Activated gamma-delta T cell (primary cell): ENCODE results near the gene SARDH.

Experiments used
- DNase-seq: peaks from one replicate; lab custom pipeline; 2025; lab: John Stamatoyannopoulos, UW

Gene SARDH

DNA sequence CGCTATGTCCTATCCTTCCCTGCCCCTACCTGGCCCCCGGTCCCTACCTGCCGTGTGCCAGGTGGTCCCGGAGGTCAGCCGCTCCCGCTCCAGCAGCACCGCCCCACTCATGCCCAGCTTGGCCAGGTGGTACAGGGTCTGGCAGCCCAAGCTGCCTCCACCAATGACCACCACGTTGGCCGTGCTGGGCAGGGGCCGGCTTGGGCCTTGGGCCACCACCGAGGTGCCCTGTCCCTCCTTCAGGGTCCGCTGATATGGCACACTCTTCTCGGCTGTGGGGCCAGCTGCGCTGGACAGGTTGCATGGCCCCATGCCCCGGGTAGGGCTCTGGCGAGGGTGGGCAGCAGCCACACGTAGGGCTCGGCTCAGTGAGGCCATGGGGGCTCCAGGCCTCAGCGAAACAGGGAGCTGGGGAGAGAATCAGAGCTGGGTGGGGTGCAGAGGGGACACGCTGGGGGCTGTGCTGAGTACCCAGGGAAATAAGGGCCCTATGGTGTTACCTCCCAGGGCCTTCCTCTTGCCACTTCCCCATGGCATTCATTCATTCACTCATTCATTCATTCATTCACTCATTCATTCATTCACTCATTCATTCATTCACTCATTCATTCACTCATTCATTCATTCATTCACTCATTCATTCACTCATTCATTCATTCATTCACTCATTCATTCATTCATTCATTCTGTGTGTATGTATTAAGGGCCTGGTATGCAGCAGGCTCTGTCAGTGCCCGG is 4.2 kb downstream of the SARDH start:
- no peak for DNase-seq

DNA sequence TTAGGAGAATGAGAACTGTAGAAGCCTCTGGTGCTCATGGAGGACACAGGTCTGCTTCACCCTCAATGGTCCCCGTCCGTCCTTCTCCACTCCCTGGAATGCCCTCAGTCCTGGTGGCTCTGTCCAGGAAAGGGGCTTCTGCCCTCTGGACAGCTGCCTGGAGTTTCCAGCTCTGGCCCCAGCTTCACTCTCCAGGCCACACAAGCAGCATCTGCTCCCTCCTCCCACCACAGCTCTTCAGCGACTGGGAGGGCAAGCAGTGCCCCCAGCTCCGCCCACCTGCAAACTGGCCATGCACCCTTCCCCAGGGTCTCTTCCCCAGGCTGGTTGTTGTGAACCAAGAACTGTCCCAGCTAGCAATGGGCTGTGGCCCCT is 4.7 kb downstream of the SARDH start:
- no peak for DNase-seq

DNA sequence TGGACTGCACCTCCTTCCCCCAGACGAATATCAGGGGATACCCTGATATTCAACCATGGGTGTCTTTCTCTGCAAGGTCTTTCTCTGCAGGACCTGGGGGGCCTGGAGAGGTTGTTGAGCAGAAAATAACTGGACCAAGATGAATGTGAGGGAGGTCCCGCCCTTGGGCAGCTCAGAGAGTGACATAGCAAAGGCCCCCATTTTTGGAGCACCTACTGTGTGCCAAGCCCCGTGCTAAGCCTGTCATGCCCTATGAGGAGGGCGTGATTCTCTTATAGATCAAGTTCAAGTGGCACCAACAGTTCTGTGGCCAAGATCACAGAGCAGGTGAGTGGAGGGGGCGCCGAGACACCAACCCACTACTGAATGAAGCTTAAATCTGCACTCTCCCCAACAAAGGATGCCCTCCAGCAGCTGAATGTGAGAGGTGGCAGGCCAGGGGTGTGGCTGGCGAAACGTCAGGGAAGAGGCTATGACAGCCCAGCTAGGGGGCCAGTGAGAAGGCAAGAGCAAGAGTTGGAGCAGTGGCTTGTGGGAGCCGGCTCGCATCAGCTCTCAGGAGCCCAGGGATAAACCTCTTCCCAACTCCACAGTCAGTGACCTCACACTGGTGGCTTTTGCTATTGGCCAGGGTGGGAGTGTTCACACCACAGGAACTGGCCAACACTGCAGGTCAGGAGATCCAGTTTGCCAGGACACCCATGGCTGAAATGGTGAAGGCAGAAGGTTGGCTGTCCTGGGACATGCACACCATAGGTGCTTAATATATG is 5.3 kb downstream of the SARDH start:
- no peak for DNase-seq

DNA sequence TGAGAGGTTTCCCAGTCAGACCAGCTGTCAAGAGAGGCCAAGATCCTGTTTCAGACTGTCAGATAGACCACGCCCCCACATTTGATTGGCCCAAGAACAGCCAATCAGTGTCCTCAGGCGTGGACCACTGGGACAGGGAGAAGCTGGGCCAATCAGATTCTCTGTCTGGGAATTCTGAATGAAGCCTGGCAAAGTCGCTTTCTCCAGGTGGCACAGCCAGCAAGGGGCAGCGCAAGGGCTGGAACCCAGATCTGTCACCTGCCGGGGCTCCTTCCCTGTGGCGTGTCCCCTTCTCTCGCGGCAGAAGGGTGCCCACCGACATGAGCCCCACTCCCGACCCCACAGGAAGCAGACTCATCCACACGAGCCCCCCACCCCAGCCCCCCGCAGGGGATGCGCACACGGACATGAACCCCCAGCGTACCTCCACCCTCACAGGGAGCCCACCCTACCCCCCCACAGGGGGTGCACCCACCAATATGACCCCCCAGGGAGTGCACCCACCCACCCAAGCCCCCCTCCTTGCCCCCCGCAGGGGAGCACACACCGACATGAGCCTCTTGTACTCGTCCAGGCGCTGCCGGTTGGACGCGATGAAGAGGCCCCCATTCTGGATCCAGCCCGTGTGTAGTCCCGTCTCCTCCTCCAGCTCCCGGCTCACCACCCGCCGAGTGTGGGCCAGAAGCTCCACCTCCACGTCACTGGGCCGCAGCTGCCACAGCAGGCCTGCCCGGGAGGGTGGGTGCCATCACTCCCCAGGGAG is 6.1 kb downstream of the SARDH start:
- no peak for DNase-seq

DNA sequence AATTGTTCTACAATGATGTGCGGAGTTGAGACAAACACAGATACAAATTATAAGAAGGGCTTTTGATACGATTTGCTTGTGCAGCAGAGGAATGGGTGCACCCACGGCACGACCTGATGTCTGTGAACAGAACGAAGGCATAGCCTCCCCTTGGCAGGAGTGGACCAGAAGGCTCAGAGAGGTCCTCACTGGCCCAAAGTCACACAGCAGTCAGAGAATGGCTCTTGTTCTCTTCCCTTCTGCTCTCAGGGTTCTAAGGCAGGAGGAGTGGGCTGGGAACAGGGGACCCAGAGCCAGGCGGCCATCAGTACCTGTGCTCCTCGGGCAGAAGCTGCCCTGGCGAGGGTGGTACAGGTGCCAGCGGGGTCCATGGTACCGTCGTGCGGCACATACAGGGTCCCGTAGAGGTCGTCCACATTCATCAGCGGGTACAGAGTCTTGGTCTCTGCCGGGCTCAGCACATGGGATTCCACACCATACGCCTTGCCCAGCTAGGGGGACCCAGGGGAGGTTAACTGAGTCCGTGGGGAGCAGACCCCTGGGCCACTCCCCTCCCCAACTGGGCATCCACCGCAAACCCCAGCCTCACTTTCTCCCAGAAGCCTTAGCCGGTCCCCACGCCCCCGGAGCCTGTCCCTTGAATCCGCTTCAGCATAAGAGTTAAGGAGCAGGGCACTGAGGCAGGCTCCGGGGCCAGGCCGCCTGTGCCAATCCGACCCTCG is 7.0 kb downstream of the SARDH start:
- no peak for DNase-seq

DNA sequence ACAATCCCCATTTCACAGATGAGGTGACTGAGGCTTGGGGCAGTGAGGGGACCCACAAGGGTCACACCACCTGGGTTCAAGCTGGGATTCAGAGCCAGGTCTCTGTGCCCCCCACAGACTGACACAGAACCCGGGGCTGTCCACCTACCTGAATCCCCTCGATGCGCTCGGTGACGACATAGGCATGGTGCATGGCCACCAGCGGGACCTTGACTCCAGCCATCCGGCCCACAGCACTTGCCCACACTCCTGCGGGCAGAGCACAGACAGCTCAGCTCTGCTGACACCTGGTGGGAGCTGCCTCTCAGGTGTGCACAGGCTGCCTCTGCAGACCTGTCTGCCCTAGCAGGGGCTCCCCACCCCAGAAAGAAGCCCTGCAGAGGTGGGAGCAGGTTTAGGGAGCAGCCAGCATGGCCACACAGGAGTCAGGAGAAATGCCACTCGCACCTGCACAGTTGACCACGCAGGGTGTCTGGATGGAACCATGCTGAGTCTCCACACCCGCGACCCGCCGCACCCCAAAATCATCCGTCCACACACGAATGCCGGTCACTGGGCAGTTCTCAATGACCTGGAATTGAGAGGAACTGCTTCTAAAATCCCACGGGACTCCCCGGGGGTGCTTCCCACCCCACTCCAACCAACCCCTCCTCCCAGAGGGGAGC is 8.4 kb downstream of the SARDH start:
- DNase-seq: no peak

DNA sequence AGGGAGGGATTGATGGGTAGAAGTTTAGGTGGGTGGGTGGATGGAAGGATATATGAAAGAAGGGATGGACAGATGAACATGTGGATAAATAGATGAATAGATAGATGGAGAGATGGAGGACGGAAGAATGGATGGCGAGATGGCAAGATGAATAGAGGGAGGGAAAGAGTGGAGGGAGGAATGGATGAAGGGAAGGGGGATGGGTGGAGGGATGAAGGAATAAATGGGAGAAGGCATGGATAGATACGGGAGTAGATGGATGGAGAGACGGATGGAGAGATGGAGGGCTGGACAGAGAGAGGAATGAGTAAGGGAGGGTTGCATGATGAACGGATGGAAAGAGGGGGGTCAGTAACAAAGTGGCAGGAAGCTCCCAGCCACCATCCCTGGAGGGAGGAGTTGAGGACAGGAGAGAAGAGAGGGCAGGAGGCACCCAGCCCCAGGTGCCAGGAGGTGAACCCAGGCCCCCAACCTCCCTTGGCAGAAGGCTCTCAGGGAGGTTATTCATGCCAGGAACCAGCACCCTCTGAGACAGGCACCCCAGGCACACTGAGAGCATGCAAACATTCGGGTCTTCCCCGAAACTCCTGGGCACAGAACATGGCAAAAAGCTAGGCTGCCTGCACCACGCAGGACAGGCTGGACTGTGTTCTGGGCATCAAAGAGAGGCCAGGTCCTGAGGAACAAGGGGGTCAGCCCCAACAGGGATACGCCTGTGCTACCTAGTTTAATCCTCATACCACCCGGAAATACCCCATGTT is 9.1 kb downstream of the SARDH start:
- DNase-seq: no peak

DNA sequence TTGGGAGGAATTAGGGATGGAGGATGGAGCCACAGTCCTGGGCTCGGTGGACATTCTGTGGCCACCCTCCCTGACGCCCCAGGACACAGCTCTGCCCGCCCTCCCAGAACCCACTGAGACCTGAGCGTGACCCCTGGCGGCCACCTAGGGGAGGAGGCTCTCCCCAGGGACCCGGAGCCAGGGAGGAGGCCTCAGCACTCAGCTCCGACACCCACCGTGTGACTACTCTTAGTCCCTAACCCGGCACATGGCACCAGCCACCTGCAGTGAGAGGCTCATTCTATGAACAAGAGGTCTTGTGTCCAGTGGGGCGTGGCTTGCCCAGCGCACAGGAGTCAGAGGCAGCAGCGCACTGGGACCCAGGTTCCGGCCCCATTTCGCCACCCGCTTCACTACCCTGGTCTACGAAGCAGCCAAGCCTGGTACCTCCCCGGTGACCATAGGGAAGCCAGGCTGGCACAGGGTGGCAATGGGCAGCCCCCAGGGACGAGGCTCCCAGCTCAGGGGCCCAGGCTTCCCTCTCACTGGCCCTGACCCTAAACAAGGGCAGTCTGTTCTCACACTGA is 10.2 kb downstream of the SARDH start:
- DNase-seq: no peak

DNA sequence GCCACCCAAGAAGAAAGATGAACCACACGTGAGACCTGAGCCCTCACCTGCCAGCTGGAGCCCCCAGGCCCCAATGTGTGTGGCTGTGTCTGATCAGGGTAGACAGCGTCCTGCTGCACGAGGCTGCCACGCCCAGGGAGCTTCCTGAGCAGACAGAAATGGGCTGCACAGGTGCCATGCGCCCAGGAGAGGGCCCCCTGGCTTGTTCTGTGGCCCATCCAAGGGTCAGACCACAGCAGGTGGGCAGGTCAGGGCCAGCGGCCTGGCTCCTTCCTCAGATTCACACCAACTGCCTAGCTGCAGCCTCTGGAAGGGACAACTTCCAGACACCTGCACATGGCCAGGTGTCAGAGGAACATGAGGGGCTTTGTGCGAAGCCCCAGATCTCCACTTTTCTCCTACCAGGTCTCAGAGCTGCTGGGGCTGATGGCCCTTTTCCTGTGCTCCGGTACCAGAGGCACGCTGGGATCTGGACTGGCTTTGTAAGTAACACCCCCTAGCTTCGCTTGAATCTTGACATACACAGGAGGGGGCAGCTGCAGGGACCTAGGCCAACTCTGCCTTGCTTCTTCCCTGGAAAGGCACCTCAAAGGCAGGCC is 10.8 kb downstream of the SARDH start:
- DNase-seq: no peak

DNA sequence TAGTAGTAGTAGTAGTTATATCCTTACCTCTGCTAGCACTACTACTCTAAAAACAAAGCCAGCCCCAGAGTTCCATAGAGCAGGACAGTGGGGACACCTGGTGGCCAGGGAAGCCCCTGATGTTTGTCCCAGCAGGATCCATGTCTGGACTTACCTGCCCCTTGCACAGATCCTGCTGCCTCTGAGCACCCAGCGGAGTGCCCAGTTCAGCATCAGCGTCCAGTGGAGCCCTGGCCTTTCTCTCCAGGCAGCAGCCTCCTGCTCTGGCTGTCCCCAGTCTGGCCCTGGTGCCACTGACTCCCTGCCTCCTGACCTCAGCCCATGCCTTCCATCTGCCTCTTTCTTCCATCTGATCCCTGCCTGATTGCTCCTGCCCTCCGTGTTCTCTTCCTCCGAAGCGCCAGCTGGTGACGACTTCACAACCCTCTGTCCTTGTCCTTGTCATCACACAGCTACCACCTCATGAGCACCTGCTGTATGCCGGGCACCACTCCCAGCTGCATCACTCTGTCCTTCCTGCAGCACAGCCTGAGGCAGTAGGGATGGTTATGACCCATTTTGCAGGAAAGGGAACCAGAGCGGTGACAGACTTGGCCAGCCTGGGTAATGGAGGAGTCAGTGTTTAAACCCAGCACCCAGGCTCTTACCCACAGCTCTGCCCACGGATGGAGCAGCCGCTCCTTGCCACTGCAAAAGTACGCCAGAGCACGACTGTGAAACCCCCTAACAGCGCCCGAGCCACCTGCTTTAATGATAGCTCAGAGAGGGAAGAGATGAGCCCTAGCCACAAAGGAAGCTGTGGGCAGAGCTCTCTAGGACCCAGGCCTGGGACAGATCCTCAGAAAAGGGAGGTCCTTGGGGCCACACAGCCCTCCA is 11.5 kb downstream of the SARDH start:
- DNase-seq: no peak

DNA sequence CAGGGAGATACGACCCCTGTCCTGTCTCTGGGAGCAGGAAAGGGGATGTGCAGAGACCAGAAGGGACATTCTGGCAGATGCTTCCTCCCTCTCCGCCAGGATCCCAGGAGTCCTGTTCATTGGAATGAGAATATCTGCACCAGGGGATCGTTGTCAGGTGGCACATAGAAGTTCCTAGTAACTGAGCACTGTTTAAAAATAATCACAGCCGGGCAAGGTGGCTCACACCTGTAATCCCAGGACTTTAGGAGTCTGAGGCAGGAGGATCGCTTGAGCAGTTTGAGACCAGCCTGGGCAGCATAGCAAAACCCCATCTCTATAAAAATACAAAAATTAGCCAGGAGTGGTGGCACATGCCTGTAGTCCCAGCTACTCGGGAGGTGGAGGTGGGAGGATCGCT is 12.3 kb downstream of the SARDH start:
- no peak for DNase-seq

DNA sequence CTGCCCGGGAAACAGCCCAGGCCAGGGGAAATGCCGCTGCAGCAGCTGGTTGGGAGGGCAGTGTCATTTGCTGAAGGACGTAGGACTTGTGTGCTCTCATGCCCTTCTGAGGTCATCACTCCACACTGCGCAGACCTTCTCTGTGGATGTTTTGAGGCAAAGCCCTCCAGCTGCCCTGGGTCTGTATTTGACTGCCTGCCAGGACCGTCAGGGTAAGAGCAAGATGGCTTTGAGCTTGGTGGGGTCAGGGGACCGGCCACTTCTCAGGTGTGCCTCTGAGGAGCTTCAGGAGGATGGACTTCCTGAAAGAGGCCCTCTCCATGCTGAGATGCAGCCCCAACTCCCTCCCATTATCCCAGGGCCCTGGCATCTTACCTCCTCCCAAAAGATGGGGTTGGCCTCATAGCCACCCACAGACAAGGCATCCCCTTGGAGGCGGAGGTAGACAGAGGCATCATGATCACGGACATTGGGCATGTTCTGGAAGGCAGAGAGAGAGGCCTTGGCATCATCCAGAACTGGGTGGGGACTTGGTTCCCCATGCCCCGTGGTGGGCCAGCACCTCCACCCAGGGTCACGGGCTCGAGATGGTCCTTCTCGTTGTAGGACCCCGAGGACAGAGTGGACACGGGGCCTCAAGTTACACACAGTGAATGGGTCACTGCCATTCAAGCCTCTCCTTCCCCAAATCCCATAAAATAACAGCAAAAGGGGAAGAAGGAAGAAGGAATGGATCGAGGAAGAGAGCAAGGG is 19.4 kb downstream of the SARDH start:
- no peak for DNase-seq

DNA sequence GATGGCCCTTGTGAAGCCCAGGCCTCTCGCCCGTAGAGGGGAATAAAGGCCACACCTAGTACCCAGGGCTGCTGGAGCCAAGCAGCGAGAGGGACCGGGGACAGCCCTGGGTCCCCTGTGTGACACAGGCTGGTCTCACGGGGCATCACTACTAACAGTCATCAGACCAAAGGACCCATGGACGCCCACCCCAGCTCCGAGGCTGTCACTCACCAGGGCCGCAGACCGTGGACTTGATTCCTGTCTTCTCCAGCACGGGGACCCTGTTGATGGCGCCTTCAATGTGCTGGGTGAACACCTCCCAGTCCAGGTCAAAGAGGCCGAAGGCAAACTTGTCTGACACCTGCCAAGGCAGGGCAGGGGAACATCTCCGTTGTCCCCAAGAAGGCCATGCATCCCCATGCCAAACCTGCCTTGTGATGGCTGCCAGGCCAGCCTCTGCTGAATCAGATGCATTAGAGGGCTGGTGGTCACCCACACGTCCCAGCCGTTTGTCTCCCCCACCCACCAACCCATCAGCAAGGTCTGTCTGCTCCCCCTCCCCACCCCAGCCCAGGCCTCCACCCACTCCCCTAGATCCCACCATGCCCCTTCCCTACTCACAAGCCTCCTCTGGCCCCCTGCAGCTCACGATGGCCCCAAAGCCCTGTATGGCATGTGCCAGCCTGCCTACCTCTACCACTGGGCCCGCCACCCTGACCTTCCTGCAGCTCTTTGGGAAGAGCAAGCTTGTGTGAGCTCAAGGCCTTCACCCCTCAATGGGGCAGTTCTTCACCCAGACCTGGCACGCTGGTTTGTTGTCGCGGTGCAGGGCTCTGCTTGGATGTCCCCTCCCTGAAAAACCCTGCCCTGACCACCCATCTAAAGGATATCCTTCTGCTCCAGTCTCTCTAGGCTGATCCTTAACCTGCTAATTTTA is 20.8 kb downstream of the SARDH start:
- DNase-seq: no peak

DNA sequence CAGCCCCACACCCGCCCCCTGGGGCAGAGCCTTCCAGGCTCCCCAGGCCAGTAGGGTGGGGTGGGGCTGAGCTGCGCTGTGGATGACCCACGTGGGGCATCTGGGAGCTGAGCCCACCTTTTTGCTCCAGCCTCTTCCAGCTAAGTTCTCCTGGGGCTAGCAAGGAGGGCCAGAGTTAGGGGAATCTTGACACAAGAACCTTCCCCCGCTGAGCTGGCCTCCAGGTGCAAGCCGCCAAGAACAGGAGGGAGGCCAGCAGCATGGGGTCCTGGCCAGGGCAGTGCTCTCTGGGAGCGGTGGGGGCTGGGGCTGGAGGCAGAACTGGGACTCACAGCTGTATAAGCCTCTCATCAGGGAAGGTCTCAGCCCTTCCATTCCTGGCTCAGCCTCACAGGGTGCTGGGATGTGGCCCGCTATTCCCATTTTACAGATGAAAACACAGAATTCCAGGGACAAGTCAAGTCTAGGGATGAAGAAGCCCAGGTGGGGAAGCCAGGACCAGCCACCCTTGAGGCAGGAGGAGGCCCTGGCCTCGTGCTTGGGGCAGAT is 21.5 kb downstream of the SARDH start:
- DNase-seq: no peak

DNA sequence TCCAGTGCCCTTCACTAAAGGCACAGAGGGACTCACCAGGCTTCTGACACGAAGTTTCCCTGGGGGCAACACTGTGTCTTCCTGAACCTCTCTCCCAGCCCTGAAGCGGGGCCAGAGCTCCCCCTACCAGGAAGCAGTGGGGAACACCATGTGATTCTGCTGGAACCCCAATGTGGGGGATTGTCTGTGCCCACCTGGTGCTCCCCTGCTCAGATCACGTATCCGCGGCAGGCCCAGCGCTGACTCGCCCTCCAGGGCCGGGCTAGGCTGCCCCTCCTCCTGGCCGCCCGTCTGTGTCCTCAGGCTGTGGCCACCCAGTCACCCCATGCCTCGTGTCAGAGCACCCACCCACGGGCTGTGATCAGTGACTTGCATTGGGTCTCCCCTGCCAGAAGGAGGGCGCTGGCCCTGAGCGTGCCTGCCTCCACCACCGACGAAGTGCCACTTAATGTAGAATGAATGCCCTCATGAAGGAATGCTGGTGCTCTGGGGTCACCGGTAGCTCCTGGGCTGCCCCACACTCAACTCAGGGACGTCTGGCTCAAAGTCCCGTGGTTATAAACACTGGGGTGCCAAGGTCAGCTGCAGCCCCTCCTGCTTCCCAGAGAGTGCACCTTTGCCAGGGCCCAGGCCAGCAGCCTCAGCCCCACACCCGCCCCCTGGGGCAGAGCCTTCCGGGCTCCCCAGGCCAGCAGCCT is 22.1 kb downstream of the SARDH start:
- DNase-seq: no peak

DNA sequence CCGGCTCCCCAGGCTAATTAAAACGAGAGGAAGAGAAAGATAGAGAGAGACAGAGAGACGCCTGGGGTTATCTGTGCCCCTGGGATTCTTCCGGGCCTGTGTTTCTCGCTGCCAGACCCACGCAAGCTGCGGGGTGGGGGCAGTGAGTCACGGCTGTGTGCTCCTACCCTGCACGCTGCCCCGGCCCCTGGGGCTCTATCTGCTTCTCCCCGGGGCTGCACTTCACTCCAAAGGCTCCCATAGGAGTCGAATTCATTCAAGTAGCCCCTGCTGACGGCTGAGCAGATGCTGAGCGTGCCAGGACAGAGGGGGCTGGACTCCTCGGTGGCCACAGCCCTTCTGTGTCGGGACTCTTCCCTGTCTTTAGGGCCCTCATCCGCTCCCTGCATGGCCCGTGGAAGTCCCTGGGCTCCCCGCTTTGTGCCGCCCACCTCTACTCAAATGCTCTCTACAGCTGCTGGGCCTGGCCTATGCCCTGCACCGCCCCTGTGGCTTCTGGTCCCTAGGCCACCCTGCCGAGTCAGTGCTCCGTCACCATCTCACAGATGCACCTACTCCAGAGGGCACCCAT is 22.8 kb downstream of the SARDH start:
- DNase-seq: no peak
